Ascending aorta (tissue), 2 donors: ENCODE measurements around the gene LXN. TPM values are rescaled to one million over a fixed set of nuclear protein-coding genes. Genes with fewer than 3 reads are reported as not detected.

Source experiments
- DNase-seq, 2 donors: peaks; one replicate each; pipeline ENCODE4 v3.0.0-alpha.2; 2019; ENCODE audit warnings: low spot score in 2 of 2
- H3K27ac ChIP-seq, 2 donors: fragments of 200-600 bp; sonication (generic); one replicate each; pipeline ENCODE4 v1.5.1; 2016 to 2017; ENCODE audit warnings: mild to moderate bottlenecking in 1 of 2
- H3K27me3 ChIP-seq: fragments of 200-600 bp; sonication (generic); one replicate; pipeline ENCODE4 v1.5.1; 2017
- H3K36me3 ChIP-seq, 2 donors: fragments of 200-600 bp; sonication (generic); one replicate each; pipeline ENCODE4 v1.5.1; 2016
- H3K4me1 ChIP-seq, 2 donors: fragments of 200-600 bp; sonication (generic); one replicate each; pipeline ENCODE4 v1.5.1; 2016 to 2017; ENCODE audit warnings: mild to moderate bottlenecking in 1 of 2
- H3K4me3 ChIP-seq, 2 donors: fragments of 200-600 bp; sonication (generic); one replicate each; pipeline ENCODE4 v1.5.1; 2016 to 2017; ENCODE audit warnings: mild to moderate bottlenecking in 1 of 2
- H3K9me3 ChIP-seq, 2 donors: fragments of 200-600 bp; sonication (generic); one replicate each; pipeline ENCODE4 v1.5.1; 2016
- intact Hi-C: fragments of 100-400 bp; cut with DNase I; formaldehyde crosslinking; loops from one replicate; pipeline ENCODE4 v1.15.1; 2023
- total RNA-seq: library from RNA; depleted of rRNA; stranded (reverse); fragments of >200 nt; gene quantifications from one replicate; pipeline ENCODE4 v1.1.0, GENCODE V29; 2016
- TF ChIP-seq, protein P1 (sequence below), 3 experiments: fragments of 200-600 bp in 2 of 3; fragments of 450-650 bp in 1 of 3; sonication (generic) in 2 of 3; IDR thresholded peaks; one replicate each; pipeline ENCODE4 v1.5.1; 2016 to 2019; ENCODE audit warnings: antibody characterized with exemption in 3 of 3, mild to moderate bottlenecking in 1 of 3, moderate library complexity in 1 of 3

LXN gene
- total RNA-seq, 1 donor from 2014 or later = 1.2 TPM

DNA sequence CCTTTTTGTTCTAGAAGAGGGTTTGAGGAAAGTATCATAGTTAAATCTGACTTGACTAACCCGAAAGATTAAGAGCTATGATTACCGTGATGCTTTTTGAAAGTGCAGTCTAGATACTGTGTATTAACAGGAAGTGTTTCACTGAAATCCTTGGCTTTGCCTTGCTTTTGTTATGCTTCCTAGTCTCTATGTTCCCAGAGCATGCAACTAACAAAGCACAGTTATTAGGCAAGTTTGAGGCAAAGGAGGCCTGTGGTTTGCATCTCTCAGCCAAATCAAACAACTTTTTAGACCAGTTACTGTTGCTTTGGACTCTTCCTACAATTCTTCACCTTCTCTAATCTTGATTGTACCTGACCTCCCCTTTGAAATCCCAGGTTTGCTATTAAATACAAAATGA, 3.9 kb downstream of the LXN start:
- no peaks in the 10 kb centered on the region for H3K4me1 ChIP-seq
- peaks cover 14 to 42% of the 10 kb centered on the region in 2 donors for H3K36me3 ChIP-seq
- intact Hi-C loops = no loop called here
- no peaks in the 10 kb centered on the region for H3K9me3 ChIP-seq
- H3K27me3 ChIP-seq = no peaks in the 10 kb centered on the region
- H3K27ac ChIP-seq = no peak overlapping the region
- no peak overlapping the region for H3K4me3 ChIP-seq
- no peak for DNase-seq
- TF ChIP-seq, protein P1, sequence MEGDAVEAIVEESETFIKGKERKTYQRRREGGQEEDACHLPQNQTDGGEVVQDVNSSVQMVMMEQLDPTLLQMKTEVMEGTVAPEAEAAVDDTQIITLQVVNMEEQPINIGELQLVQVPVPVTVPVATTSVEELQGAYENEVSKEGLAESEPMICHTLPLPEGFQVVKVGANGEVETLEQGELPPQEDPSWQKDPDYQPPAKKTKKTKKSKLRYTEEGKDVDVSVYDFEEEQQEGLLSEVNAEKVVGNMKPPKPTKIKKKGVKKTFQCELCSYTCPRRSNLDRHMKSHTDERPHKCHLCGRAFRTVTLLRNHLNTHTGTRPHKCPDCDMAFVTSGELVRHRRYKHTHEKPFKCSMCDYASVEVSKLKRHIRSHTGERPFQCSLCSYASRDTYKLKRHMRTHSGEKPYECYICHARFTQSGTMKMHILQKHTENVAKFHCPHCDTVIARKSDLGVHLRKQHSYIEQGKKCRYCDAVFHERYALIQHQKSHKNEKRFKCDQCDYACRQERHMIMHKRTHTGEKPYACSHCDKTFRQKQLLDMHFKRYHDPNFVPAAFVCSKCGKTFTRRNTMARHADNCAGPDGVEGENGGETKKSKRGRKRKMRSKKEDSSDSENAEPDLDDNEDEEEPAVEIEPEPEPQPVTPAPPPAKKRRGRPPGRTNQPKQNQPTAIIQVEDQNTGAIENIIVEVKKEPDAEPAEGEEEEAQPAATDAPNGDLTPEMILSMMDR (IDR thresholded peaks at IDR 0.05) = no peak

DNA sequence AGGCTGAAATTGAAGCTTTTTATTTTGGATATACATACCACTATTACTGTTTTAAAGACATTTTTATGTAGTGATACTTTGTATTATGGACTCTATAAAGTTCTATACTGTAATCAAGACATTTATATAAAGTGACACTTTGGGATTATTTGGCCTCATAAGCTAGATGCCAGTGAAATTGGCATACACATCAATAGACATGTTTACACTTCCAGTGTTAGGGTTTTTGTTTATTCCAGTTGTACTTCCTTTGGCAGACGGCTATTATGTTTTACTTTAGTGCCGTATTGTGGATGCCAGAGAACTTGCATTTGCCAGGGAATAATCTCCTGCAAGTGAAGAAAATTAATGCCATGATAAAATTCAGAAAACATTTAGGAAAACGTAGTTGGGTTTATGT, 6.0 kb downstream of the LXN start:
- no peak overlapping the region for H3K27ac ChIP-seq

DNA sequence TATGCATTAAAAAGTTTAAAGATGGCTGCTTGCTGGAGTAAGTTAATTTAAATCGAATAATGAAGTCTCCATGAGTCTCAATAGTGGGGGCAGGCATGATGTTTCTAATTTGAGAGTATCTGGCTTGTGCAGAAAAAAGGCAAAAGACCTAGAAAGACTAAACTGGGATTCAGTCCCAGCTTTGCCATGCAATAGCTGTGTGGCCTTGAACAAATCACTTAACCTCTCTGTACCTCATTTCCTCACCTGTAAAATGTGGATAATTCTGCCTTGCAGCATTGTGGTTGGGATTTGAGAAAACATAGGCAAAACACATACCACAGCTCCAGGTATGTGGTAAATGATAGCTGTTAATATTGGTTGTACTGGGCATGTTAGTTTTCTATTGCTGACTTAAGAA, 8.6 kb downstream of the LXN start:
- TF ChIP-seq, protein P1 (IDR thresholded peaks at IDR 0.05) = no peak
- H3K27ac ChIP-seq = no peak overlapping the region
- no peak overlapping the region for H3K4me3 ChIP-seq
- no peak for DNase-seq
- H3K27me3 ChIP-seq = no peaks in the 10 kb centered on the region
- H3K9me3 ChIP-seq = no peaks in the 10 kb centered on the region
- intact Hi-C loops = no loop called here
- H3K36me3 ChIP-seq = peaks cover 32 to 68% of the 10 kb centered on the region in 2 donors
- H3K4me1 ChIP-seq = no peaks in the 10 kb centered on the region

More for the DNA sequence above, 6.0 kb downstream of the LXN start:
- TF ChIP-seq, protein P1 (IDR thresholded peaks at IDR 0.05) = no peak
- peaks cover 20 to 50% of the 10 kb centered on the region in 2 donors for H3K36me3 ChIP-seq
- intact Hi-C loops = no loop called here
- H3K4me1 ChIP-seq = no peaks in the 10 kb centered on the region
- no peaks in the 10 kb centered on the region for H3K27me3 ChIP-seq
- DNase-seq = no peak
- H3K9me3 ChIP-seq = no peaks in the 10 kb centered on the region
- H3K4me3 ChIP-seq = no peak overlapping the region

DNA sequence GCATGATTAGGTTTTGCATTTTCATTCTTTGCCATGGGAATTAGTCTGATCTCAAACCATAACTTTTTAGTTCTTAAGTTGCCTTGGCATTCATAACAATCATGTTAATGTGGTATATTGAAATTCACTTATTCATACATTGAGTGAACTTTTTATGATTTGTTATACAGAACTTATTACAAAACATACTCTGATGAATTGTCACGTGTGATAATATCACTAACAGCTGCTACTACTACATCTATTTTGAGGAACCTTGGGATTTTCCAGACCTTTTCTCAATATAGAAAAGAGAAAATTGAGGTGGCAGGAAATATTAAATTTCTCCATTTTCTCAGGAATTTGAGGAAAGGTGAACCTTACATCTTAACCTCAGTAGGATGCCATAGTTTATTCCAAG, 9.2 kb downstream of the LXN start:
- Histone ChIP-seq H3K9me3 (no peaks in the 10 kb centered on the region), H3K36me3 (peaks cover 32 to 64% of the 10 kb centered on the region in 2 donors), H3K4me3 (no peak overlapping the region), H3K27me3 (no peaks in the 10 kb centered on the region), H3K27ac (no peak overlapping the region), H3K4me1 (no peaks in the 10 kb centered on the region)
- intact Hi-C loops = no loop called here
- no peak for DNase-seq
- TF ChIP-seq, protein P1 (IDR thresholded peaks at IDR 0.05) = no peak

DNA sequence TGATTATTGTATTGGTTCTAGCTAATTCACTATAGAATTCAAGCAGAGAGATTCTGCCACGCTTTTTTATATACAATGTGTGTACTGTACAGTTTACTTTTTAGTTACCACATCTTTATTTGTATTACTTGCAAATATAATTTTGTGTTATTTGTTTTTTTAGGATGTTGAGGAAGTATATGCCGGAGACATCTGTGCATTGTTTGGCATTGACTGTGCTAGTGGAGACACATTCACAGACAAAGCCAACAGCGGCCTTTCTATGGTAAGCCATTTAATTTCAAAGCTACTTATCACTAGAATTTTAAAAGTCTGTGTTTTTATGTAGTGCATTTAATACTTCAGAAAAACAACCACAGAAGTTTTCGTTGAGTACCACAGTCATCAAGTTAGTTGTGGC, 11.7 kb downstream of the LXN start:
- no peak overlapping the region for H3K27ac ChIP-seq
- no peaks in the 10 kb centered on the region for H3K27me3 ChIP-seq
- no peaks in the 10 kb centered on the region for H3K9me3 ChIP-seq
- intact Hi-C loops = no loop called here
- TF ChIP-seq, protein P1 (IDR thresholded peaks at IDR 0.05) = no peak
- no peak for DNase-seq
- H3K36me3 ChIP-seq = peaks cover 24 to 55% of the 10 kb centered on the region in 2 donors
- no peak overlapping the region for H3K4me3 ChIP-seq
- no peaks in the 10 kb centered on the region for H3K4me1 ChIP-seq
